ENCODE measurements around the gene CEP250. TPM values are rescaled to one million over a fixed set of nuclear protein-coding genes. Genes with fewer than 3 reads are reported as not detected.

Gene CEP250
- total RNA-seq, 1 donor from 2014 or later, result 15.3 TPM

GRCh38 chr20:35562541-35563110 is 107.2 kb downstream of the CEP250 start:
- Histone ChIP-seq H3K36me3 (peaks cover 5% of the 10 kb centered on the region), H3K4me3 (no peak overlapping the region), H3K9me3 (replicated peaks) (no peaks in the 10 kb centered on the region), H3K4me1 (no peaks in the 10 kb centered on the region), H3K27ac (replicated peaks) (no peak overlapping the region), H3K27me3 (ENCODE audit: low read depth) (no peaks in the 10 kb centered on the region)
- no peak for TF ChIP-seq CTCF (IDR thresholded peaks at IDR 0.05; ENCODE audit: borderline replicate concordance)
- intact Hi-C loops (cut with micrococcal nuclease), result no loop called here
- DNase-seq, result no peak

- no peaks in the 10 kb centered on the region for H3K27me3 ChIP-seq (ENCODE audit: low read depth)
- intact Hi-C loops (cut with micrococcal nuclease), result no loop called here
- no peaks in the 10 kb centered on the region for H3K4me1 ChIP-seq
- no peak overlapping the region for H3K4me3 ChIP-seq
- no peak for DNase-seq
- H3K36me3 ChIP-seq, result no peaks in the 10 kb centered on the region
- no peak for TF ChIP-seq CTCF (IDR thresholded peaks at IDR 0.05; ENCODE audit: borderline replicate concordance)
- no peak overlapping the region for H3K27ac ChIP-seq (replicated peaks)
- no peaks in the 10 kb centered on the region for H3K9me3 ChIP-seq (replicated peaks)
Observed at GRCh38 chr20:35563834-35564233, 108.4 kb downstream of the CEP250 start.

- intact Hi-C loops (cut with micrococcal nuclease), result no loop called here
- Histone ChIP-seq H3K27me3 (ENCODE audit: low read depth) (no peaks in the 10 kb centered on the region), H3K36me3 (no peaks in the 10 kb centered on the region), H3K27ac (replicated peaks) (no peak overlapping the region), H3K4me3 (no peak overlapping the region), H3K9me3 (replicated peaks) (no peaks in the 10 kb centered on the region), H3K4me1 (no peaks in the 10 kb centered on the region)
- TF ChIP-seq CTCF (IDR thresholded peaks at IDR 0.05; ENCODE audit: borderline replicate concordance), result no peak
- DNase-seq, result no peak
Observed at GRCh38 chr20:35564905-35565304, 109.5 kb downstream of the CEP250 start.

- Histone ChIP-seq H3K4me3 (no peak overlapping the region), H3K27ac (replicated peaks) (no peak overlapping the region), H3K9me3 (replicated peaks) (peaks cover 15% of the 10 kb centered on the region), H3K27me3 (ENCODE audit: low read depth) (no peaks in the 10 kb centered on the region), H3K4me1 (no peaks in the 10 kb centered on the region), H3K36me3 (peaks cover 6% of the 10 kb centered on the region)
- TF ChIP-seq CTCF (IDR thresholded peaks at IDR 0.05; ENCODE audit: borderline replicate concordance), result no peak
- no peak for DNase-seq
- intact Hi-C loops (cut with micrococcal nuclease), result no loop called here
Observed at GRCh38 chr20:35568645-35569044, 113.2 kb downstream of the CEP250 start.

Small RNAs within 50 kb of the gene (microRNA-seq; reads per million reads assigned to microRNA genes)
- gene MIR1289-1, result not detected

Other genes starting within 250 kb of the CEP250 start
- 0.25 TPM for gene MMP24, start 228.9 kb upstream of the CEP250 start, total RNA-seq
- gene MMP24OS, start 177.5 kb upstream of the CEP250 start, total RNA-seq, result 45.4 TPM
- gene EIF6, start 170.8 kb upstream of the CEP250 start, total RNA-seq, result 37.4 TPM
- gene FAM83C, start 163.2 kb upstream of the CEP250 start, total RNA-seq, result not detected
- gene UQCC1, start 43.6 kb upstream of the CEP250 start, total RNA-seq, result 145 TPM
- gene GDF5, start 17.4 kb upstream of the CEP250 start, total RNA-seq, result 0.11 TPM
- not detected for gene C20orf173, start 74.1 kb downstream of the CEP250 start, total RNA-seq
- gene ERGIC3, start 86.5 kb downstream of the CEP250 start, total RNA-seq, result 103 TPM
- gene SPAG4, start 160.2 kb downstream of the CEP250 start, total RNA-seq, result 2.3 TPM
- gene CPNE1, start 209.3 kb downstream of the CEP250 start, total RNA-seq, result 47.3 TPM
- 46.2 TPM for gene RBM12, start 209.3 kb downstream of the CEP250 start, total RNA-seq
- gene NFS1, start 243.8 kb downstream of the CEP250 start, total RNA-seq, result 60.8 TPM
- 210 TPM for gene ROMO1, start 243.8 kb downstream of the CEP250 start, total RNA-seq